ENCODE data around the gene TBC1D8.

TBC1D8 gene

DNA sequence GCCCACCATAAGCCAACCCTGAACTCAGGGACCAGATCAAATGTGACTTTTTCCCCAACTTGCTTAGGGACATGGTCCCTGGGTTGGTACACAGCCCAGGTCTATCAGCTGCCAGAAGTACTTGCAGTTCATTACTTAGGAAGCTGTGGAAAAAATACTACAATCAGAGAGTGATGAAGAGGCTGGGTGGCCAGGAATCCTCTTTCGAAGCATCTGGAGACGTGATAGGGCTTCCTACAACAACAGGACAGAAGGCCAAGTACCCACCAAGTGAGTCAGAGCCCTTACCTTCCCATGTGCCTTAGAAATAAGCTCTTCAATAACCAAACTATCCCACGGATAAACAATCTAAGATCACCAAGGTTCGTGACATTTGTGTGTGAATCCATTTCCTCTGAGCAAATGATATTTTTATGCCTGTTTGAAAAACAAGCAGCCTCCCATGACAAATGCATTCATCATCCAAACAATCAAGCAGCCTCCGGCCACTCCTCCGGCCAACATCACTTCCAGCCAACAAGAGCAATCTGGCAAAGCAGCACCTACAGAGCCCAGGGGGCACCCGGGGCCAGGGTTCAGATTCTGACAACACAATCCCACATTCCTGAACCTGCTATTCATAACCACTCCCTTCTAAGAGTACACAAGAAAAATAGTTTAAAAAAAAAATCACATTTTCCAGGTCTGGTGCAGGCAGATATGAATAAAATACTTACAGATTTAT is 26.4 kb downstream of the TBC1D8 start:
- Histone ChIP-seq H3K36me3 (ENCODE audit: low read depth) (0 out of 2 replicates have a peak, but pooled peaks cover 9% of the 10 kb centered on the region), H3K4me1 (ENCODE audit: insufficient read depth, poor library complexity, severe bottlenecking) (peaks cover 79% of the 10 kb centered on the region), H3K4me3 (ENCODE audit: severe bottlenecking) (no peak overlapping the region), H3K9me3 (ENCODE audit: severe bottlenecking) (no peaks in the 10 kb centered on the region), H3K27ac (ENCODE audit: poor library complexity, severe bottlenecking) (peak overlapping the region; percentile 97), H3K27me3 (ENCODE audit: insufficient read depth, poor library complexity, severe bottlenecking) (no peaks in the 10 kb centered on the region)
- TF ChIP-seq, protein P1, sequence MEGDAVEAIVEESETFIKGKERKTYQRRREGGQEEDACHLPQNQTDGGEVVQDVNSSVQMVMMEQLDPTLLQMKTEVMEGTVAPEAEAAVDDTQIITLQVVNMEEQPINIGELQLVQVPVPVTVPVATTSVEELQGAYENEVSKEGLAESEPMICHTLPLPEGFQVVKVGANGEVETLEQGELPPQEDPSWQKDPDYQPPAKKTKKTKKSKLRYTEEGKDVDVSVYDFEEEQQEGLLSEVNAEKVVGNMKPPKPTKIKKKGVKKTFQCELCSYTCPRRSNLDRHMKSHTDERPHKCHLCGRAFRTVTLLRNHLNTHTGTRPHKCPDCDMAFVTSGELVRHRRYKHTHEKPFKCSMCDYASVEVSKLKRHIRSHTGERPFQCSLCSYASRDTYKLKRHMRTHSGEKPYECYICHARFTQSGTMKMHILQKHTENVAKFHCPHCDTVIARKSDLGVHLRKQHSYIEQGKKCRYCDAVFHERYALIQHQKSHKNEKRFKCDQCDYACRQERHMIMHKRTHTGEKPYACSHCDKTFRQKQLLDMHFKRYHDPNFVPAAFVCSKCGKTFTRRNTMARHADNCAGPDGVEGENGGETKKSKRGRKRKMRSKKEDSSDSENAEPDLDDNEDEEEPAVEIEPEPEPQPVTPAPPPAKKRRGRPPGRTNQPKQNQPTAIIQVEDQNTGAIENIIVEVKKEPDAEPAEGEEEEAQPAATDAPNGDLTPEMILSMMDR (IDR thresholded peaks at IDR 0.05; ENCODE audit: poor library complexity, severe bottlenecking) = no peak
- DNase-seq (ENCODE audit: low spot score) = peak; percentile 95
- peak; percentile 78 for ATAC-seq (ENCODE audit: low read depth)

DNA sequence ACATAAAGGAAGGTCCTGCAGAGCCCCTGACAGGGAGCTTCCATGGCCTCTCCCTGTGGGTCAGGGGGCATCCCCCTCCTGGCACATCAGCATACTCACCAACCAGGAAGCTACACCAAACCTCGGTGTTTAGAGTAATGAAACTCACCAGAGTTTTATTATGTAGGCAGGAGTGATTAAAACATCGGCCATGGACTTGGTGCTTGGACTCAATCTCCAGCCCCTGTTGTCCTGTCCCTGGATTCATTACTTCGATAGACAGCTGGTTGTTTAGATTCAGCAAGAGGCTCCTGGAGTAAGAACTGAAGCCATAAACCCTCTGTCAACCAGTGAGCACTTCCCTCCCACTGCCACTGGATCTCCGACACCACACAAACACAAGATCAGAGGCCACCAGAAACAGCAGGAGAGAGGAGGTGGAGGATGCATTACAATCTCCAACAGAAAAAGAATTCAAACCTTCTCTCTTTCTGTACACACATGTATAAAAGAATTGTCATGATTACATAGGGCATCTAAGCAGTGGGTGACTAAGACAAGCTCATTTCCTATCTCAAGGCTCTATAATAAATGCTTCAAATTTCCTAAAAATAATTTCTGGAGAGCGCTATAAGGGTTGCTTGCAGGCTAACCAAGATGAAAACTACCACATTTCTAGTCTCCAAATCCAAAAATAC is 27.2 kb downstream of the TBC1D8 start:
- H3K4me3 ChIP-seq (ENCODE audit: severe bottlenecking) = no peak overlapping the region
- 0 out of 2 replicates have a peak, but pooled peaks cover 9% of the 10 kb centered on the region for H3K36me3 ChIP-seq (ENCODE audit: low read depth)
- H3K27me3 ChIP-seq (ENCODE audit: insufficient read depth, poor library complexity, severe bottlenecking) = no peaks in the 10 kb centered on the region
- peaks cover 82% of the 10 kb centered on the region for H3K4me1 ChIP-seq (ENCODE audit: insufficient read depth, poor library complexity, severe bottlenecking)
- peak overlapping the region; percentile 97 for H3K27ac ChIP-seq (ENCODE audit: poor library complexity, severe bottlenecking)
- DNase-seq (ENCODE audit: low spot score) = no peak
- no peak for ATAC-seq (ENCODE audit: low read depth)
- H3K9me3 ChIP-seq (ENCODE audit: severe bottlenecking) = no peaks in the 10 kb centered on the region
- TF ChIP-seq, protein P1 (IDR thresholded peaks at IDR 0.05; ENCODE audit: poor library complexity, severe bottlenecking) = no peak

GRCh38 chr2:101121174-101121573 is 30.0 kb downstream of the TBC1D8 start:
- Histone ChIP-seq H3K36me3 (ENCODE audit: low read depth) (0 out of 2 replicates have a peak, but pooled peaks cover 3% of the 10 kb centered on the region), H3K4me3 (ENCODE audit: severe bottlenecking) (no peak overlapping the region), H3K9me3 (ENCODE audit: severe bottlenecking) (no peaks in the 10 kb centered on the region), H3K27ac (ENCODE audit: poor library complexity, severe bottlenecking) (peak overlapping the region; percentile 89), H3K27me3 (ENCODE audit: insufficient read depth, poor library complexity, severe bottlenecking) (no peaks in the 10 kb centered on the region), H3K4me1 (ENCODE audit: insufficient read depth, poor library complexity, severe bottlenecking) (peaks cover 54% of the 10 kb centered on the region)
- DNase-seq (ENCODE audit: low spot score) = no peak
- ATAC-seq (ENCODE audit: low read depth) = no peak
- TF ChIP-seq, protein P1 (IDR thresholded peaks at IDR 0.05; ENCODE audit: poor library complexity, severe bottlenecking) = no peak

- ATAC-seq (ENCODE audit: low read depth) (peak; percentile 56), DNase-seq (ENCODE audit: low spot score) (peak; percentile 79)
- Histone ChIP-seq H3K27me3 (ENCODE audit: insufficient read depth, poor library complexity, severe bottlenecking) (no peaks in the 10 kb centered on the region), H3K27ac (ENCODE audit: poor library complexity, severe bottlenecking) (peak overlapping the region; percentile 89), H3K4me3 (ENCODE audit: severe bottlenecking) (no peak overlapping the region), H3K9me3 (ENCODE audit: severe bottlenecking) (no peaks in the 10 kb centered on the region), H3K4me1 (ENCODE audit: insufficient read depth, poor library complexity, severe bottlenecking) (peaks cover 46% of the 10 kb centered on the region), H3K36me3 (ENCODE audit: low read depth) (0 out of 2 replicates have a peak, but pooled peaks cover 3% of the 10 kb centered on the region)
- TF ChIP-seq, protein P1 (IDR thresholded peaks at IDR 0.05; ENCODE audit: poor library complexity, severe bottlenecking) = no peak
These were observed 30.8 kb downstream of the TBC1D8 start for GRCh38 chr2:101120124-101120996.

All from RWPE2 (cell line).